ENCODE measurements around the gene C14orf119.

DNA sequence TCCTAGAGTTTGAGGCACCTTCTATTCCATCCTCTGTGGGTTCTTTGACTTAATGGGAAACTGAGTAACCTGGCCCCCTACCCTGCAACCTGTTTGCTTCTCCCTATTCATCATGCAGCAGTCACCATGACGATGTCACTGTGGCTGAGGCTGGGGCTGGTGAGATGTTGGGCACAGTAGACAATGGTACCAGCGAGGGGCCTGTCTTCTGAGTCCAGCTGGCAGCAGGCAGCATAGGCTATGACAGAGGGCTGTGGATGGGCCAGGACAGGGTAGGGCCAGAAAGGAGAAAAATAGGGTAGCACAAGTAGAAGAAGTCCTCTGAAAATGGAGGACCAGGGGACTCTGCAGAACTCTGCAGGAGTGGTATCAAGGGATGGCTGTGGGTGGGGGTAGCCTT lies 7.5 kb downstream of the C14orf119 start:
- no peak for TF ChIP-seq CTCF (IDR thresholded peaks at IDR 0.05)
- no peak for TF ChIP-seq POLR2A (IDR thresholded peaks at IDR 0.05)
- no peak for TF ChIP-seq POLR2AphosphoS5 (IDR thresholded peaks at IDR 0.05)

Measured in breast epithelium (tissue), 3 donors.